ENCODE results near the gene MOSMO. TPM values are rescaled to one million over a fixed set of nuclear protein-coding genes. Genes with fewer than 3 reads are reported as not detected.

MOSMO gene
- total and polyA plus RNA-seq, 2 donors from 2014 or later: 6.3 to 12.8 TPM

DNA sequence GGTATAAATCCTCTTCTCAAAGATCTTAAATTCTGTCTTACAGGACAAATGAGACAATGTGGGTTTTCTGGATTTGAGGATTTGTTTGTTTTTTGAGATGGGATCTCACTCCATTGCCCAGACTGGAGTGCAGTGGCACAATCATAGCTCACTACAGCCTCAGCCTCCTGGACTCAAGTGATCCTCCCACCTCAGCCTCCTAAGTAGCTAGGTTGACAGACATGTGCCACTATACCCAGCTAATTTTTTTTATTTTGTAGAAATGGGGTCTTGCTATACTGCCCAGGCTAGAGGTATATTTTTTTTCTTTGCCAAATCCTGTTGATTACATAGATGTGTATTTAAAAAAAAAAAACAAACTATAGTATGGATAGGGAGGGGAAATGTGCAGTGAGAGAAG is 122.6 kb downstream of the MOSMO start:
- intact Hi-C loops (cut with DNase I): no loop called here
- TF ChIP-seq, protein P1, sequence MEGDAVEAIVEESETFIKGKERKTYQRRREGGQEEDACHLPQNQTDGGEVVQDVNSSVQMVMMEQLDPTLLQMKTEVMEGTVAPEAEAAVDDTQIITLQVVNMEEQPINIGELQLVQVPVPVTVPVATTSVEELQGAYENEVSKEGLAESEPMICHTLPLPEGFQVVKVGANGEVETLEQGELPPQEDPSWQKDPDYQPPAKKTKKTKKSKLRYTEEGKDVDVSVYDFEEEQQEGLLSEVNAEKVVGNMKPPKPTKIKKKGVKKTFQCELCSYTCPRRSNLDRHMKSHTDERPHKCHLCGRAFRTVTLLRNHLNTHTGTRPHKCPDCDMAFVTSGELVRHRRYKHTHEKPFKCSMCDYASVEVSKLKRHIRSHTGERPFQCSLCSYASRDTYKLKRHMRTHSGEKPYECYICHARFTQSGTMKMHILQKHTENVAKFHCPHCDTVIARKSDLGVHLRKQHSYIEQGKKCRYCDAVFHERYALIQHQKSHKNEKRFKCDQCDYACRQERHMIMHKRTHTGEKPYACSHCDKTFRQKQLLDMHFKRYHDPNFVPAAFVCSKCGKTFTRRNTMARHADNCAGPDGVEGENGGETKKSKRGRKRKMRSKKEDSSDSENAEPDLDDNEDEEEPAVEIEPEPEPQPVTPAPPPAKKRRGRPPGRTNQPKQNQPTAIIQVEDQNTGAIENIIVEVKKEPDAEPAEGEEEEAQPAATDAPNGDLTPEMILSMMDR (IDR thresholded peaks at IDR 0.05; ENCODE audit: borderline replicate concordance, extremely low read depth, insufficient read depth): no peak
- DNase-seq: no peak
- no peak overlapping the region for H3K9ac ChIP-seq (ENCODE audit: low read length in 3 of 3)
- FAIRE-seq: no peak
- H3K4me1 ChIP-seq (ENCODE audit: control insufficient read depth in 2 of 3, insufficient read depth in 2 of 3, low read depth in 1 of 3, low read length in 3 of 3): no peaks in the 10 kb centered on the region
- no peaks in the 10 kb centered on the region for H3K9me3 ChIP-seq (ENCODE audit: control insufficient read depth in 2 of 3, insufficient read depth in 1 of 3, low read length in 3 of 3)
- H3K36me3 ChIP-seq (ENCODE audit: control insufficient read depth in 2 of 3, insufficient read depth in 3 of 3, low read length in 3 of 3): no peaks in the 10 kb centered on the region
- H3K4me3 ChIP-seq (ENCODE audit: low read length in 3 of 3): no peak overlapping the region
- no peak overlapping the region for H3K27ac ChIP-seq (ENCODE audit: low read depth in 2 of 2, low read length in 2 of 2)
- no peaks in the 10 kb centered on the region for H3K27me3 ChIP-seq (ENCODE audit: control insufficient read depth, insufficient read depth, low read length)

DNA sequence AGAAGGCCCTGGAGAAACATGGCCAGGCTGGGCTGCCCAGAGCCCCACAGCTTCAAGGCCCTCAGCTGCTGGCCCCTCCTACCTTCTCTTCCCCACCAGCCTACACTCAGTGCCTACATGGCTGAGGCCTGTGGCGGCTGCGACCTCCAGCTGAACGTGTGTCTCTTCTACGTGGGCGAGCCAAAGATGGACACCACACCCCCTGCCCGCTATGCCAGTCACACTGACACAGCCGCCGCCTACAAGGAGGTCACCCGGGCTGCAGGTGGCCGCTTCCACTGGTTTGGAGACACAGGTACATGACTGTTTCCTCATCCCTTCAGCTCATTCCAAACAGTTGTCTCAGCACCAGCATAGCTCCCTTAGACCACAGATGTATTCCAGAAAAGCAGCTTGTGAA is 124.9 kb downstream of the MOSMO start:
- Histone ChIP-seq H3K27ac (ENCODE audit: low read depth in 2 of 2, low read length in 2 of 2) (no peak overlapping the region), H3K4me3 (ENCODE audit: low read length in 3 of 3) (no peak overlapping the region), H3K36me3 (ENCODE audit: control insufficient read depth in 2 of 3, insufficient read depth in 3 of 3, low read length in 3 of 3) (no peaks in the 10 kb centered on the region), H3K27me3 (ENCODE audit: control insufficient read depth, insufficient read depth, low read length) (no peaks in the 10 kb centered on the region), H3K9me3 (ENCODE audit: control insufficient read depth in 2 of 3, insufficient read depth in 1 of 3, low read length in 3 of 3) (no peaks in the 10 kb centered on the region), H3K4me1 (ENCODE audit: control insufficient read depth in 2 of 3, insufficient read depth in 2 of 3, low read depth in 1 of 3, low read length in 3 of 3) (no peaks in the 10 kb centered on the region), H3K9ac (ENCODE audit: low read length in 3 of 3) (no peak overlapping the region)
- intact Hi-C loops (cut with DNase I): no loop called here
- DNase-seq (no peak), FAIRE-seq (no peak)
- TF ChIP-seq, protein P1 (IDR thresholded peaks at IDR 0.05; ENCODE audit: borderline replicate concordance, extremely low read depth, insufficient read depth): no peak

Other genes starting within 250 kb of the MOSMO start
- 188 TPM for gene NPIPB4, start 150.4 kb upstream of the MOSMO start, total RNA-seq
- 6.0 TPM for gene NPIPB4, start 150.4 kb upstream of the MOSMO start, polyA plus RNA-seq (ENCODE audit: insufficient read depth, low read depth, low replicate concordance)
- gene UQCRC2, start 54.8 kb upstream of the MOSMO start, total RNA-seq: 199 TPM
- gene UQCRC2, start 54.8 kb upstream of the MOSMO start, polyA plus RNA-seq (ENCODE audit: insufficient read depth, low read depth, low replicate concordance): 314 TPM
- not detected for gene PDZD9, start 7.0 kb upstream of the MOSMO start, total RNA-seq
- gene PDZD9, start 7.0 kb upstream of the MOSMO start, polyA plus RNA-seq (ENCODE audit: insufficient read depth, low read depth, low replicate concordance): not detected
- gene VWA3A, start 84.4 kb downstream of the MOSMO start, total RNA-seq: 0.76 TPM
- 0.13 TPM for gene VWA3A, start 84.4 kb downstream of the MOSMO start, polyA plus RNA-seq (ENCODE audit: insufficient read depth, low read depth, low replicate concordance)
- not detected for gene SDR42E2, start 154.4 kb downstream of the MOSMO start, total RNA-seq
- gene SDR42E2, start 154.4 kb downstream of the MOSMO start, polyA plus RNA-seq (ENCODE audit: insufficient read depth, low read depth, low replicate concordance): not detected
- 28.1 TPM for gene EEF2K, start 198.2 kb downstream of the MOSMO start, total RNA-seq
- 2.8 TPM for gene EEF2K, start 198.2 kb downstream of the MOSMO start, polyA plus RNA-seq (ENCODE audit: insufficient read depth, low read depth, low replicate concordance)